B cell (primary cell): ENCODE measurements around the gene RHOBTB3. TPM values are rescaled to one million over a fixed set of nuclear protein-coding genes. Genes with fewer than 3 reads are reported as not detected.

Experiments
- ATAC-seq: fragments of 200-7000 bp; cut with Tn5 transposase; one replicate; pipeline ENCODE4 v1.10.0; 2021; ENCODE audit warnings: low read depth, mild to moderate bottlenecking, moderate number of reproducible peaks, moderate library complexity
- CTCF ChIA-PET: fragments of 350-600 bp; sonication (Branson Sonifier 250); formaldehyde crosslinking; loops from one replicate; lab custom pipeline; 2021; ENCODE audit warnings: antibody characterized with exemption, inconsistent platforms; lab: Charles Lee
- POLR2A ChIA-PET: fragments of 350-600 bp; sonication (Branson Sonifier 250); formaldehyde crosslinking; loops from one replicate; lab custom pipeline; 2021; ENCODE audit warnings: antibody characterized with exemption; lab: Charles Lee
- DNase-seq: peaks from one replicate; pipeline ENCODE4 v3.0.0; 2013
- H2AFZ ChIP-seq: 2 replicates; pipeline ENCODE4 v1.6.1; 2012; ENCODE audit warnings: mild to moderate bottlenecking, low read depth, low read length; ENCODE audit not compliant: insufficient read depth, poor library complexity, severe bottlenecking
- H3K27ac ChIP-seq, 2 donors: 1 replicate in 1 of 2; 2 replicates in 1 of 2; pipeline ENCODE4 v1.5.1; 2012 to 2013; ENCODE audit warnings: low read length in 2 of 2, mild to moderate bottlenecking in 2 of 2, moderate library complexity in 1 of 2
- H3K27me3 ChIP-seq, 4 experiments: fragments of 200-600 bp in 1 of 4; sonication (generic) in 1 of 4; replicated peaks in 1 of 4; 1 replicate in 2 of 4; 2 replicates in 2 of 4; pipeline versions ENCODE4 v1.6.1 to v1.7.0; 2013 to 2016; ENCODE audit warnings: low read length in 3 of 4, mild to moderate bottlenecking in 2 of 4, mixed read lengths in 1 of 4, moderate library complexity in 1 of 4; ENCODE audit not compliant: insufficient read depth in 4 of 4, control insufficient read depth in 3 of 4; ENCODE audit errors: control extremely low read depth in 1 of 4
- H3K36me3 ChIP-seq, 2 experiments: replicated peaks in 1 of 2; 1 replicate in 1 of 2; 2 replicates in 1 of 2; pipeline versions ENCODE4 v1.6.1 to v1.7.1; 2013; ENCODE audit warnings: low read length in 1 of 2; ENCODE audit not compliant: insufficient read depth in 2 of 2, control insufficient read depth in 1 of 2; ENCODE audit errors: control extremely low read depth in 1 of 2, extremely low read depth in 1 of 2
- H3K4me1 ChIP-seq, 2 donors: fragments of 200-600 bp in 1 of 2; sonication (generic) in 1 of 2; 1 replicate in 1 of 2; 2 replicates in 1 of 2; pipeline versions ENCODE4 v1.5.1 to v1.6.1; 2013 to 2017; ENCODE audit warnings: low read length in 2 of 2; ENCODE audit not compliant: control insufficient read depth in 2 of 2, insufficient read depth in 2 of 2
- H3K4me2 ChIP-seq: replicated peaks from 2 replicates; pipeline ENCODE3; 2012; ENCODE audit warnings: mild to moderate bottlenecking, low read depth, low read length; ENCODE audit not compliant: poor library complexity, severe bottlenecking
- H3K4me3 ChIP-seq, 5 experiments: fragments of 200-600 bp in 1 of 5; sonication (generic) in 1 of 5; 1 replicate in 3 of 5; 2 replicates in 2 of 5; pipeline versions ENCODE4 v1.5.1 to v1.7.0; 2011 to 2016; ENCODE audit warnings: low read length in 4 of 5, mild to moderate bottlenecking in 4 of 5, low read depth in 2 of 5, control low read depth in 1 of 5, moderate library complexity in 1 of 5; ENCODE audit not compliant: insufficient read depth in 1 of 5; ENCODE audit errors: control extremely low read depth in 1 of 5, extremely low read depth in 1 of 5
- H3K79me2 ChIP-seq: fragments of 200-600 bp; sonication (generic); one replicate; pipeline ENCODE4 v1.6.0; 2016; ENCODE audit warnings: low read length; ENCODE audit not compliant: control insufficient read depth, insufficient read depth
- H3K9ac ChIP-seq: fragments of 200-600 bp; sonication (generic); 2 replicates; pipeline ENCODE4 v1.6.1; 2017; ENCODE audit warnings: mild to moderate bottlenecking, low read length, moderate library complexity
- H3K9me3 ChIP-seq, 3 donors: one replicate each; pipeline versions ENCODE4 v1.6.1 to v1.7.1; 2013; ENCODE audit warnings: low read length in 2 of 3; ENCODE audit not compliant: control insufficient read depth in 2 of 3, insufficient read depth in 1 of 3; ENCODE audit errors: control extremely low read depth in 1 of 3
- H4K20me1 ChIP-seq: 2 replicates; pipeline ENCODE4 v1.6.0; 2012; ENCODE audit warnings: mild to moderate bottlenecking, low read length; ENCODE audit not compliant: insufficient read depth, control insufficient read depth, poor library complexity, severe bottlenecking
- H3K27ac Mint-ChIP-seq: one replicate; pipeline ENCODE4 v1.8.0; 2021; ENCODE audit warnings: mixed read lengths
- H3K27me3 Mint-ChIP-seq: one replicate; pipeline ENCODE4 v1.8.0; 2021; ENCODE audit warnings: mixed read lengths
- H3K4me1 Mint-ChIP-seq: one replicate; pipeline ENCODE4 v1.8.0; 2021; ENCODE audit warnings: mixed read lengths
- H3K4me3 Mint-ChIP-seq: one replicate; pipeline ENCODE4 v1.8.0; 2021; ENCODE audit warnings: mixed read lengths
- H3K9me3 Mint-ChIP-seq: one replicate; pipeline ENCODE4 v1.8.0; 2022; ENCODE audit warnings: mixed read lengths; ENCODE audit not compliant: insufficient read depth
- CTCF ChIP-seq: fragments of 200-600 bp; IDR thresholded peaks from one replicate; pipeline ENCODE4 v1.8.0; 2022; ENCODE audit warnings: antibody characterized with exemption, mild to moderate bottlenecking
- EZH2 ChIP-seq: IDR thresholded peaks from 2 replicates; pipeline ENCODE4 v1.6.1; 2012; ENCODE audit warnings: borderline replicate concordance, low read depth, mild to moderate bottlenecking, moderate library complexity, low read length; ENCODE audit not compliant: insufficient read depth, poor library complexity, severe bottlenecking
- WGBS: methylation state at CpG from one replicate; pipeline ENCODE4 v1.1.5; 2013; ENCODE audit warnings: missing lambda C conversion rate; ENCODE audit not compliant: insufficient coverage; 5-methylcytosine and 5-hydroxymethylcytosine counted together
- intact Hi-C: fragments of 100-400 bp; cut with micrococcal nuclease; formaldehyde crosslinking; loops from one replicate; pipeline ENCODE4 v1.10.0; 2022
- polyA plus RNA-seq: library from polyadenylated mRNA; depleted of rRNA; stranded (reverse); fragments of >200 nt; gene quantifications from 2 replicates; pipeline ENCODE4 v1.2.3, GENCODE V29; 2012
- total RNA-seq, 2 donors: library from RNA; stranded (reverse); fragments of 120-200 nt in 1 of 2; gene quantifications; 1 replicate in 1 of 2; 2 replicates in 1 of 2; pipeline versions ENCODE4 v1.2.3 to v1.2.4, GENCODE V29; 2013 to 2022

RHOBTB3 gene
- total and polyA plus RNA-seq, 2 donors (not counting 1 experiment from before 2014, with no cell fraction given): 1.7 to 5.0 TPM

- ChIA-PET CTCF (interaction anchor here (1.2 to 22.8 kb wide), 5 partner anchors 10 to 197 kb away, joined by 4 to 748 read pairs (median 127); partner anchors contain the start of genes GLRX and RFESD), POLR2A (interaction anchor here (0.5 kb wide), 1 partner anchor 59 kb away, joined by 3 read pairs; no protein-coding TSS in a partner anchor)
- H3K4me2 ChIP-seq: no peak overlapping the region
- H3K79me2 ChIP-seq: no peaks in the 10 kb centered on the region
- Mint-ChIP-seq H3K4me1 (peaks cover 30% of the 10 kb centered on the region), H3K9me3 (no peaks in the 10 kb centered on the region), H3K27me3 (no peaks in the 10 kb centered on the region), H3K27ac (no peak overlapping the region), H3K4me3 (no peak overlapping the region)
- no peak for ATAC-seq
- no peaks in the 10 kb centered on the region for H4K20me1 ChIP-seq
- H3K4me1 ChIP-seq: peaks cover 16 to 18% of the 10 kb centered on the region in 2 donors
- H3K36me3 ChIP-seq: no peaks in the 10 kb centered on the region
- intact Hi-C loops: loop anchor here (2.0 kb wide), 1 partner anchor 19 kb away; the partner anchor contains the start of gene GLRX
- H3K27me3 ChIP-seq: no peaks in the 10 kb centered on the region
- no peak overlapping the region for H3K4me3 ChIP-seq
- no peak overlapping the region for H3K9ac ChIP-seq
- no peak for DNase-seq
- no peak overlapping the region for H2AFZ ChIP-seq
- TF ChIP-seq CTCF (no peak), EZH2 (no peak)
- WGBS: 90% methylated on average over 4 of the region's 8 CpGs
- no peaks in the 10 kb centered on the region for H3K9me3 ChIP-seq
- no peak overlapping the region for H3K27ac ChIP-seq
Observed at GRCh38 chr5:95841914-95842812, 111.0 kb downstream of the RHOBTB3 start.
